CD4-positive, alpha-beta T cell treated with Interleukin-4 for 1 hour (primary cell): Measurements from ENCODE around the gene SNAPC3.
A peak's percentile ranks its signal among the peaks of the same experiment; 100 is the strongest.
"Not testable (repeated sequence)": the region's sequence is repeated elsewhere in the genome, so short reads cannot be mapped to it uniquely, and the experiment has no call there.

Source experiments
- DNase-seq, 2 donors: peaks; one replicate each; pipeline ENCODE4 v3.0.0-alpha.2; 2020 to 2022

Gene SNAPC3

GRCh38 chr9:15426019-15426418 is 3.3 kb downstream of the SNAPC3 start:
- DNase-seq = no peak

DNA sequence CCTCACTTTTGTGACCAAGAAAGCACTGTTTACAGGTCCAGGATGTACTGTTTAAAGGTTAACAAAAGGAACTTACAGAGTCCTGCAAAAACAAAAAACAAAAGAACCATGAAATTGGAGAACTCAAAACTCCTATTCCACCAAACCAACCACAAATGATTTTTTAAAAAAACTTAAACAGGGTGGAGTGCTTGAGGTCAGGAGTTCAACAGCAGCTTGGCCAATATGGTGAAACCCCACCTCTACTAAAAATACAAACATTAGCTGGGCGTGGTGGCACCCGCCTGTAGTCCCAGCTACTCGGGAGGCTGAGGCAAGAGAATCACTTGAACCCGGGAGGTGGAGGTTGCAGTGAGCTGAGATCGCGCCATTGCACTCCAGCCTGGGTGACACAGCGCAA is 5.0 kb downstream of the SNAPC3 start:
- not testable (repeated sequence) for DNase-seq

DNA sequence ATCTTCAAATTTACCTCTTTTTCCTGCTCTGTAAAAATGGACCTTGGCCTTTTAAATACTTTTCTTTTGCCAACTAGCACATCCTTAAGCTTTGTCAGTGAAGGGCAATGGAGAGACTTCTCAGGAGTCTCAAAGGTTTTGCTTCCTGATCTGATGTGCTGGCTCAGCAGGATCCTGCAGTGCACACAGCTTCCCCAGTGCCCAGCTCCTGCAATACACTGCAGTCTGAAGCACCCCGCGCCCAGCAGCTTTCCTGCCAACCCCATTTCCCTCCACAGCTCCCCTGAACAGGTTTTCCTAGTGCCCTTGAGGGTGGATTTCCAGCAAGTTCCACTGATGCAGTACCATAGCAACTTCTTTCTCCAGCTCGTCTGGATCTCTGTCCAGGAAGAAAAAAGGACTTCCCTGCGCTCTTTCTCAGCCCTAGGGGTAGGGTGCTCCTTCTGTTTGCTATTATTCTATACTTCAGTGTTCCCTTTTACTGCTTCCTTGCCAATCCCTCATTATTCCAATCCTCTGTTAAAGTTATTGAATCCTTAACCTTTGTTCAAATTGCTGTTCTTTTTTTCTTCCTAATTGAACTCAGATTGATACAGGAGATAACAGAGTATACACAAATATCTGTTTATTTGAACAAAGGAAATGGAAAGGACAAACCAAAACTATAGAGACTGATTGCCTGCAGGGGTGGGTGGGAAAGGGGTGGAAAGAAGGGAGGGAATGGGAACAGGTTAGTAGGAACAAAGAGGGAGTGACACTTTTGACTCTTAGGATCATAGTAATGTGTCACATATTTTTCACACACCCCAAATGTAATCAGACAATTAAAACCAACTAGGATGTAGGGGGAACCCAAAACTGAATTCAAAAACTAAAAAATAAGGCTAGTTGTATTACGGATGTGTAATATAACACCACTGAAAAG is 8.5 kb downstream of the SNAPC3 start:
- DNase-seq = no peak

DNA sequence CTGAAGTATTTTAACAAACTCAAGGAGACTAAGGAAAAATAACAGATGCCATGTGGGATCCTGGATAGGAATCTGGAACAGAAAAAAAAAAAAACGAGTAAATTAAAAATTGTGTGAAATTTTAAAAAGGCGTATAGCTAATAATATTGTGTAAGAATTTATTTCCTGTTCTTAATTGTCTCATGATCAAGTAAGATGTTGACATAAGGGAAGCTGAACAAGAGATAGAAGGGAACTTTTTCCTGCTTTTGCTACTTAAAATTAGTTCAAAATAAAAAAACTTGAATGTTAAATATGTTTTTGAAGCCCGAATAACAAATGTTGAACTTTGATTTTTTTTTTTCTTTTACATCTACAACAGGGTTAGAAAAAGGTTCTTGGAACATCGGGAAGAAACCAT is 10.5 kb downstream of the SNAPC3 start:
- DNase-seq = no peak

DNA sequence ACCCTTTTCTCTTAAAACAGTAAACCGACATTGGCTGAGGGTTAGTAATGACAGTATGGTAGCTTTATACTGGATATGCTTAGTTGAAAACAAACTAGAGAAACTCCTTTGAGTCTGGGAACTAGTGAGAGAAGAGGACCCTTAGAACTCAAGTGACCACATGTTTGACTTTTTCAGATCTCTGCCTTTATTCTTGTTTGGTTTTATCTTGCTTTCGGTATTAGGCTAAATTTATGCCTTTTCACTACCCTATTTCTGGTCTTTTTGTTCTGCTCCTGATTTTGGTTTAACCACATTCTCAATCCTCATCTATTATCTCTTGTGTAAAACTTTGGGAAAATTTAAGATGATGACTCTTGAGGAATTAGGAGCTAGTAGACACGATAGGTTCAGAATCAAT is 11.0 kb downstream of the SNAPC3 start:
- DNase-seq = no peak

DNA sequence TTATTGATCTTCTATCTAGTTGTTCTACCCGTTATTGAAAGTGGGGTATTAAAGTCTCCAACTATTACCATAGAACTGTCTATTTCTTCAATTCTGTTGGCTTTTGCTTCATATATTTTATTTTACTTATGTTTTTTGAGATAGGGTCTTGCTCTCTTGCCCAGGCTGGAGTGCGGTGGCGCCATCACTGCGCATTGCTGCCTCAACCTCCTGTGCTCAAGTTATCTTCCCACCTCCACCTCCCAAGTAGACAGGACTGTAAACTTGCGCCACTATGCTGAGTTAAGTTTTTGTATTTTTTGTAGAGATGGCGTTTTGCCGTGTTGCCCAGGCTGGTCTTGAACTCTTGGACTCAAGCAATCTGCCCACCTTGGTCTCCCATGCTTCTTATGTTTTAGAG is 16.2 kb downstream of the SNAPC3 start:
- no peak for DNase-seq

- DNase-seq = not testable (repeated sequence)
Measured at GRCh38 chr9:15441841-15442240, 19.2 kb downstream of the SNAPC3 start.

GRCh38 chr9:15442264-15442663 is 19.6 kb downstream of the SNAPC3 start:
- DNase-seq = not testable (repeated sequence)

DNA sequence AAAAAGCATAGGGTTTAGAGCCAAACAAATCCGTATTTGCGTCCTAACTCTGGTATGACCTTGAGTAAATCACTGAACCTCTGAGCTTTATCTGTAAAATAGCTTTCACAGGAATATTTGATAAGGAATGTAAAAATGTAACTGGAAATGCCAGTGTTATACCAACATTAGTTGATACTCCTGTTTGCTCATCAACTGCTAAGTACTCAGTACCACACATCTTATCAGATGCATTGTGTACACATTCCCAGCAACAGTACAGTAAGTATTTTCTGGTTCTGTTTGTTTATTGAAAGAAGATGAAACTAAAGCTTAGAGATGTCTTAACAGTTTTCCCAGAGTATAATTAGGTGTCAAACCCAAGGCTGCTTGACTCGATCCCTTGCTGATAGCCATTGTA is 21.5 kb downstream of the SNAPC3 start:
- DNase-seq = no peak

- DNase-seq = no peak
Measured at GRCh38 chr9:15453956-15454355, 31.3 kb downstream of the SNAPC3 start.

DNA sequence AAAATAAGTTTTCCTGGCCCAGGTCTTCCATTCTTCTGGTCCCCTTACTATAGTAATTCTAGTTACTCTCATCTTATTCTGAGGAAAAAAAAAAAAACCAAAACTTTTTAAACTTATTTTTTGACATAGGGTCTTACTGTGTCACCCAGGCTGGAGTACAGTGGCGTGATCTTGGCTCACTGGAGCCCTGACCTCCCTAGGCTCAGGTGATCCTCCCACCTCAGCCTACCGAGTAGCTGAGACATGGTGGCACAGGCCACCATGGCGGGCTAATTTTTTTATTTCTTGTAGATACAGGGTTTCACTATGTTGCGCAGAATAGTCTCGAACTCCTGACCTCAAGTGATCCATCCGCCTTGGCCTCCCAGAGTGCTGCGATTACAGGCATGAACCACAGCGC is 38.4 kb downstream of the SNAPC3 start:
- DNase-seq = no peak

GRCh38 chr9:15461601-15462000 is 38.9 kb downstream of the SNAPC3 start:
- DNase-seq = no peak

DNA sequence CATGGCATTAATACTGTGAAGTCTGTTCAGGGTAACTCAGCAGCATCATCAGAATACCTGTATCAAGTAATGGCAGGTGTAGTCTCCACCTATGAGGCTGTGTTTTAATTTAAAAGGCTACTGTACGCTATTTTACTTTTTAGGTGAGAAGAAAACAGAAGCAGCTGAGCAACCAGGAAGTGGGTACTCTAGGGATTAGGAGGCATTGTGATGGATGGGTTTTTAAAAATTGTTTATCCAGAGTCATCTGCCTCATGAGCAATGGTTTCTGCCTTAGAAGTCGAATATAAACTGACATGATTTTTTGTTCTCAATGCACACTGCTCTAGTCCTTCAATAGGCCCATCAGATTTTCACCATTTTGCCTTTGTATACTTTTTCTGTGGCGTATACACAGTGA is 45.5 kb downstream of the SNAPC3 start:
- DNase-seq = no peak

GRCh38 chr9:15469406-15469805 is 46.7 kb downstream of the SNAPC3 start:
- no peak for DNase-seq

DNA sequence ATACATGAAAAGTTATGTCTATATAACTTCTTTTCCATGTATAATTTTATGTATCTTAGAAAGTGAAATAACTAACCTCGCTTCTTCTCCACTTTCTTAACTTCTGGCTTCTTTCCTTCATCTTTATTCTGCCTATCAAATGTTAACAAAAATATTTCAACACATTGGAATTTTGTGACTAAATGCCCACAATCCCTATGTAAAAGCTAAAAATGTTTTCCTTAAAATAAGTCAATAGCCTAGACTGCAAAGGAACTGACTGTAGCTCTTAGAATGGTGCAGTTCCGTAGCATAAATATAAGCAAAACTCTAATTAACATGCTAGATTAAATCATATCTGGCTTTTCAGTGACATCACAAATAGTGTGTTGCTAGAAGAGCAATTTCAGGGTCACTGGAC is 47.2 kb downstream of the SNAPC3 start:
- DNase-seq = no peak

DNA sequence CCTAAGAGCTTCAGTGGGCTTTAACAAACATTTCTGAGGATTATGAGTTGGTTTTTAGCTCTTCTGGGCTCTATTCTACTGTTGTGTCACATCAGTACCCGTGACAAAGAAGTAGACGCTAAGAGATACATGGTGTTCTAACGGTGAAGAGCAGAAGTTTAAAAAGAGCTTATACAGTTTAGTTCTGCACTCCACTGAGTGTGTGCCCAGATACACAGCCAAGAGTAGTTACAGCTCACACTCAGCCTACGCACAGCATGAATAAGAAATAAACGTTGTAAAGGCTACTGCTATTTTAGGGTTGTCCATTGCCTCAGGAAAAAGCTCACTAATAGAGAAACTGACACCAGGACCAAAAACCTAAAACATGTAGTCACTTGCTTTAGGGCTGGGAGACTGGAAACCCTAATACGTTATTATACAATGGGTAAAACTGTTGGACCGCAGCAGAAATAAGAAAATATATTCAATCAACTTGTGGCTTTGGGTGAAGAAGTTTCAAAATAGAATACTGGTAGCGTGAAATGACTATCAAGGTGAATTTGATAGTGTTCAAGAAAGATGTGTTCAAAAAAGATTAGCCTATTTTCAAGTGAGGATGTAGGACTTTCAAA is 53.4 kb downstream of the SNAPC3 start:
- DNase-seq = no peak

DNA sequence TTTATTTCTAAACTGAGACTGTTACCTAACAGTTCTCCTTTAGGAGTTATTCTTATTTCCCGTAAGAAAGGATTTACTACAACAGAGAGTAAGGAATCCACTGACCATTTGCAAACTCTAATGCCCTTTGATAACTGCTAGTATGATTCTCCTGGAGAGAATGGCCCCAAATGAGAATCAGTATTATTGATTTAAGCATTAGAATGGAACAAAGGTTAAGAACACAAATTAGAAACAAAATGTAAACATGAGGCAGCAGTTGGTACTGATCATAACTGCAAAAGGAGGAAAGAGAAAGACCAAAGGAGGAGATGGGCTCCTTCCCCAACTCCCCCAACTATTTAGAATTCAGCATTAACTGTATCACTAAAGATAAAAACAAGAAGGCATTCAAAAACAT is 57.4 kb downstream of the SNAPC3 start:
- DNase-seq = no peak

DNA sequence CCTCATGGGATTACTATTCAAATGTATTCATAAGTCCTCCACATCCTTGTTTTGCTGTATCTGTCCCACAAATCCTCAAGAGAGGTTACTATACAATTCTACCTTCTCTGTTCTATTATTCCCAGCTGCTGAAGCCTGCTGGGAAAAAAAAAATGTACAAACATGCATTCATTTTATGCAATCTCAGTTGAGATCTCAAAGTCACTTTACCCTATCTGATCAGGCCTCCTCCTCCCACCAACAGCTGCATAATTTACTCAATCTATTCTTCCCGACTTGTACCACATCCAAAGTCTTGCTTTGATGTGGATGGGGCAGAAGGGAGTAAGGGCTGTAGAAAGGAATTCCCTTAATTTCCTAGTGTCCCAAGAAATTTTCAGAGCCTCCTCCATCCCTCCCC is 59.5 kb downstream of the SNAPC3 start:
- DNase-seq = no peak

GRCh38 chr9:15484802-15485201 is 62.1 kb downstream of the SNAPC3 start:
- DNase-seq = no peak

DNA sequence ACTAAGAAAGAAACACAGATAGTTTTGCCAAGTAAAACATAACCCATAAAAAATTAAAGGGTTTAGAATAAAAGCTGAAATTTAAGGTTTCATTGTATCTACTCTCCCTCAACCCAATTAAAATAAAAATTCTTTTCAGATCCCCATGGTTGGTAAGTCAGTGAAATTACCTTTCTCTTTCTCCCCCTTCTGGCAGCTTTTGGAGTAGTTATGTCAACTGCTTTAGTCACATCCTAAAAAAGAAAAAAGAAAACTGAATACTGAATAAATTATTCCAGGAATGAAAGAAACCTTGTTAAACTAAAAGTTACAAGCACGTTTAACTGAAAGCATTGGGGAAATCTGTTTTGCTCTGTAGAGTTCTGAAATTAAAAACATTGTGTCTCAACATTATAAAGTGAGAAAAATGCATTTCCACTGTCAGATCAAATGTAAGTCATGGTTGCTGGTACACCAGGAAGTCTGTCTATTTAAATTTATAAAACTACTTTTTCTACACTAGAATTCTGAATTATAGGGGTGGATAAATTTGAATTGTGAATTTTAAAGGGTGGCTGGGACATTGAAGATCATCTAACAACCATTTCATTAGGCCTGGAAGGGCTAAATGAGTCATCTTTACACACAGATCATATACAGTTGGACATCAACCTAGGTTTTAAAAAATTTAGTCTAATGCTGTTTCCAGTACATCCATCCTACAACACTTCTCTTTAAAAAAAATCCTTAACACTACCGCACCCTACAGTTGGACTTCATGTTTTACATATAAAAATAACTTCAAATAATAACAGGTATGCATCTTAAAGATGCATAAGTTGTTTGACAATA is 63.4 kb downstream of the SNAPC3 start:
- peak in 1 of 2 donors; percentile 41 for DNase-seq

GRCh38 chr9:15491950-15492349 is 69.3 kb downstream of the SNAPC3 start:
- no peak for DNase-seq

GRCh38 chr9:15492485-15493150 is 69.9 kb downstream of the SNAPC3 start:
- no peak for DNase-seq
